HG03571 (cell line): ENCODE results near the gene NUP43.
A peak's percentile ranks its signal among the peaks of the same experiment; 100 is the strongest.
"Not testable (repeated sequence)": the region's sequence is repeated elsewhere in the genome, so short reads cannot be mapped to it uniquely, and the experiment has no call there.

Source experiments
- ATAC-seq: cut with Tn5 transposase; IDR thresholded peaks from one replicate; pipeline ENCODE4 v1.9.1; 2021; ENCODE audit not compliant: unreplicated experiment

Gene NUP43

GRCh38 chr6:149746147-149746946 is at the start of gene NUP43:
NUP43 (minus strand) TSS chr6:149746529; CDS start chr6:149746495, 34 bp downstream.
- ATAC-seq, result peak; percentile 48

GRCh38 chr6:149783551-149783950 is 37.2 kb upstream of the NUP43 start:
- no peak for ATAC-seq

GRCh38 chr6:149782337-149782736 is 36.0 kb upstream of the NUP43 start:
- no peak for ATAC-seq

- no peak for ATAC-seq
Measured at GRCh38 chr6:149781715-149782114, 35.4 kb upstream of the NUP43 start.

GRCh38 chr6:149779644-149779963 is 33.3 kb upstream of the NUP43 start:
- ATAC-seq, result no peak

- ATAC-seq, result no peak
Measured at GRCh38 chr6:149777624-149778023, 31.3 kb upstream of the NUP43 start.

GRCh38 chr6:149771925-149772324 is 25.6 kb upstream of the NUP43 start:
- no peak for ATAC-seq

- no peak for ATAC-seq
Measured at GRCh38 chr6:149771185-149771584, 24.9 kb upstream of the NUP43 start.

- ATAC-seq, result no peak
Measured at GRCh38 chr6:149769676-149770075, 23.3 kb upstream of the NUP43 start.

- no peak for ATAC-seq
Measured at GRCh38 chr6:149766156-149766769, 19.9 kb upstream of the NUP43 start.

- no peak for ATAC-seq
Measured at GRCh38 chr6:149763866-149764265, 17.5 kb upstream of the NUP43 start.

- peak; percentile 95 for ATAC-seq
Measured at GRCh38 chr6:149761438-149761837, 15.1 kb upstream of the NUP43 start.

GRCh38 chr6:149756261-149756636 is 9.9 kb upstream of the NUP43 start:
- ATAC-seq, result no peak

- peak; percentile 75 for ATAC-seq
Measured at GRCh38 chr6:149755300-149756260, 9.3 kb upstream of the NUP43 start.

- ATAC-seq, result no peak
Measured at GRCh38 chr6:149754548-149754947, 8.2 kb upstream of the NUP43 start.

GRCh38 chr6:149753374-149753637 is 7.0 kb upstream of the NUP43 start:
- ATAC-seq, result not testable (repeated sequence)

GRCh38 chr6:149752600-149753373 is 6.5 kb upstream of the NUP43 start:
- no peak for ATAC-seq

GRCh38 chr6:149751920-149752319 is 5.6 kb upstream of the NUP43 start:
- ATAC-seq, result not testable (repeated sequence)

GRCh38 chr6:149751239-149751638 is 4.9 kb upstream of the NUP43 start:
- no peak for ATAC-seq

- peak; percentile 31 for ATAC-seq
Measured at GRCh38 chr6:149750136-149750609, 3.8 kb upstream of the NUP43 start.

GRCh38 chr6:149749594-149750135 is 3.3 kb upstream of the NUP43 start, which contains the start of gene PCMT1:
PCMT1 (plus strand) TSS chr6:149749741; CDS start chr6:149749902, 161 bp downstream.
- ATAC-seq, result peak; percentile 86
